Aorta (tissue), 5 donors: Measurements from ENCODE around the gene FAM50B. TPM values are rescaled to one million over a fixed set of nuclear protein-coding genes. Genes with fewer than 3 reads are reported as not detected.

Experiments used
- ATAC-seq: fragments of 200-7000 bp; cut with Tn5 transposase; one replicate; pipeline ENCODE4 v1.9.1; 2022; ENCODE audit warnings: moderate library complexity; ENCODE audit not compliant: low FRiP score
- DNase-seq, 2 donors: peaks; one replicate each; pipeline ENCODE4 v3.0.0-alpha.2; 2020
- H3K27ac ChIP-seq, 2 donors: one replicate each; pipeline ENCODE4 v1.5.1; 2013; ENCODE audit warnings: low read length in 2 of 2, mild to moderate bottlenecking in 2 of 2, moderate library complexity in 2 of 2, control low read depth in 1 of 2, inconsistent platforms in 1 of 2, low read depth in 1 of 2
- H3K27me3 ChIP-seq, 2 donors: one replicate each; pipeline ENCODE4 v1.6.1; 2013; ENCODE audit warnings: control low read depth in 1 of 2, low read length in 1 of 2, mild to moderate bottlenecking in 1 of 2, moderate library complexity in 1 of 2; ENCODE audit not compliant: insufficient read depth in 2 of 2, control insufficient read depth in 1 of 2
- H3K36me3 ChIP-seq, 2 donors: one replicate each; pipeline ENCODE4 v1.6.1; 2013; ENCODE audit warnings: control low read depth in 1 of 2, low read length in 1 of 2, mild to moderate bottlenecking in 1 of 2; ENCODE audit not compliant: insufficient read depth in 2 of 2, control insufficient read depth in 1 of 2
- H3K4me1 ChIP-seq, 2 donors: one replicate each; pipeline ENCODE4 v1.6.1; 2013; ENCODE audit warnings: low read length in 2 of 2, control low read depth in 1 of 2, mild to moderate bottlenecking in 1 of 2, moderate library complexity in 1 of 2; ENCODE audit not compliant: insufficient read depth in 2 of 2, control insufficient read depth in 1 of 2
- H3K4me3 ChIP-seq, 2 donors: one replicate each; pipeline ENCODE4 v1.5.1; 2013; ENCODE audit warnings: low read length in 2 of 2, control low read depth in 1 of 2, mild to moderate bottlenecking in 1 of 2
- H3K9me3 ChIP-seq: one replicate; pipeline ENCODE4 v1.6.1; 2013; ENCODE audit warnings: mild to moderate bottlenecking, low read length; ENCODE audit not compliant: control insufficient read depth
- WGBS, 2 donors: extraction: QIAGEN DNeasy Blood & Tissue Kit; methylation state at CpG; one replicate each; pipeline ENCODE4 v1.1.7; 2013; 5-methylcytosine and 5-hydroxymethylcytosine counted together
- intact Hi-C, 2 donors: fragments of 100-400 bp; cut with DNase I; formaldehyde crosslinking; loops; one replicate each; pipeline versions ENCODE4 v1.14.2 to v1.15.0; 2022
- polyA plus RNA-seq, 2 donors: library from polyadenylated mRNA; stranded (reverse); fragments of 200-250 nt; gene quantifications; one replicate each; pipeline ENCODE4 v1.2.3, GENCODE V29; 2013
- total RNA-seq, 2 donors: library from RNA; stranded (reverse); fragmentation: NEBNext Ultra II Directional; extraction: Animal tissue kit (Norgen Biotek cat#: 25700); gene quantifications; one replicate each; pipeline ENCODE4 v1.2.1, GENCODE V29; 2021
- donor health status: healthy with polysubstance abuse.
- donor health status: Bipolar disorder and iron deficiency.
- donor health status: DM: no; HTN: no; CAD: no.
- donor health status: DM: no; HTN: no; CAD: no.
- donor health status: DM: yes; HTN: yes; CAD: no.

The FAM50B gene
- total and polyA plus RNA-seq, 4 donors, result 7.8 to 13.6 (median 10.4) TPM

DNA sequence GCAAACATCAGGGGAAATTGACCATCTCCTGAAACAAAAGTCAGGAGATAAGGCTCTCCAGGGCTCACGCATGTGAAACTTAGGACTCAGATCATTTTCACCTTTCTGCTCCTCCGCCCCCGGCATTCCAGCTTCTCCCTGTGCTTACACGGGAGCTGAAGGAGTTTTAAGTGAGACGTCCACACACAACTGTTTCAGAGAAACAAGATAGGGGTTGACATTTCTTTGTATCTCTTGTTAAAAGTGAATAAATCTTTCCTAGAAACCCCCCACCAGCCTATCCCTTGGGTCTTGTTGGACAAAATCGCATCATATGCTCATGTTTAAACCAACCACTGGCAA, 46.1 kb downstream of the FAM50B start:
- H3K4me1 ChIP-seq, result no peaks in the 10 kb centered on the region
- H3K9me3 ChIP-seq, result no peaks in the 10 kb centered on the region
- no peak overlapping the region for H3K27ac ChIP-seq
- intact Hi-C loops, result loop anchor here in 1 of 2 donors (5.0 kb wide), 1 partner anchor 37 kb away; no protein-coding TSS in a partner anchor
- H3K4me3 ChIP-seq, result no peak overlapping the region
- 86 to 92% methylated on average over 6 of the region's 6 CpGs for WGBS, 2 donors
- no peak for ATAC-seq
- DNase-seq, result no peak
- H3K27me3 ChIP-seq, result no peaks in the 10 kb centered on the region
- no peaks in the 10 kb centered on the region for H3K36me3 ChIP-seq

DNA sequence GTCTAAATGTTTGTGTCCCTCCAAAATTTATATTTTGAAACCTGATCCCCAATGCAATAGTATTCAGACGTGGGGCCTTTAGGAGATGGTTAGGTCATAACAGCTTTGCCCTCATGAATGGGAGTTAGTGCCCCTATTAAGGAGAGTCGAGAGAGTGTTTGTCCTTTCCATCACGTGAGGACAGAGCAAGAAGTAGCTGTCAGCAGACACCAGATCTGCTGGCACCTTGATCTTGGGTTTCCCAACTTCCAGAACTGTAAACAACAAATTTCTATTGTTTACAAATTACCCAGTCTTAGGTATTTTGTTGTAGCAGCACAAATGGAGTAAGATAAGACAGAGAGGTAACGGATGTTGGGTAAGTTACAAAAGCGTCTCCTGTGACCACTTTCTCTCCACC, 46.6 kb downstream of the FAM50B start:
- Histone ChIP-seq H3K27me3 (no peaks in the 10 kb centered on the region), H3K4me1 (no peaks in the 10 kb centered on the region), H3K9me3 (no peaks in the 10 kb centered on the region), H3K36me3 (no peaks in the 10 kb centered on the region), H3K4me3 (no peak overlapping the region), H3K27ac (no peak overlapping the region)
- intact Hi-C loops, result loop anchor here in 1 of 2 donors (5.0 kb wide), 1 partner anchor 36 kb away; no protein-coding TSS in a partner anchor
- DNase-seq (no peak), ATAC-seq (no peak)
- WGBS, 2 donors, result 89 to 91% methylated on average over 5 of the region's 5 CpGs

DNA sequence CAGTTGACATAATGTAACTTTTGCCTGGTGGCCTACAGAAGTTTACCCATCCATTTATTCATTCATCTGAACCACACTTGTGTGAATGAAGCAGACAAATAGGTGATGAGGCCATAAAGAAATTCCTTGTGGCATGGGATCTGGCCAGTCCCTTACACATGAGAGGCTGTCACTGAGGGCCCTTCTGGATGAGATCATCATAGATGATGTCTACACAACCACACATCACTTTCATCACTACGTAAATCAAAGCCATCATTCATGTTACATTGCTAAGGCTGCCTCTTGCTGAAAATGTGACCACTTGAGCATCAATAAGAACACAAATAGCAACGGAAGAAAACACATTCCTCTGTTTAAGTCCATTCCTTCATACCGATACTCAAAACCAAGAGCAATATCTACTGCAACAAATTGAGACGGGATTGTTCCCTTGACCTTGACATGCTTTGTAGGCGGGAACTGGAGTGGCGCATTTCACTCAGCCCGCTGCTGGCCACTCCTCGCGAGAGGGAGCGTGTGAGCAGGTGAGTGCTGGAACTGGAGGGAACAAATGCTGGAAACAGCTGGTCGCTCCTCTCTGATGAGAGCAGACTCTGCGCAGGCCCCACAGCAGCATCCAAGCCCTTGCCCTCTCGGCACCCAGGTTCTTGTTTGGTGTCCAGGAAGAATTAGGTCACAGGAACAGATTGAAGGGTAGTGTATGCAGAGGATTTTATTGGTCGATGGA, 49.3 kb downstream of the FAM50B start:
- no peak overlapping the region for H3K4me3 ChIP-seq
- H3K27ac ChIP-seq, result no peak overlapping the region
- no peaks in the 10 kb centered on the region for H3K9me3 ChIP-seq
- no peak for DNase-seq
- no peaks in the 10 kb centered on the region for H3K27me3 ChIP-seq
- H3K4me1 ChIP-seq, result no peaks in the 10 kb centered on the region
- intact Hi-C loops, result loop anchor here in 1 of 2 donors (5.0 kb wide), 1 partner anchor 34 kb away; no protein-coding TSS in a partner anchor
- H3K36me3 ChIP-seq, result no peaks in the 10 kb centered on the region
- ATAC-seq, result no peak
- 94 to 97% methylated on average over 14 of the region's 14 CpGs for WGBS, 2 donors

DNA sequence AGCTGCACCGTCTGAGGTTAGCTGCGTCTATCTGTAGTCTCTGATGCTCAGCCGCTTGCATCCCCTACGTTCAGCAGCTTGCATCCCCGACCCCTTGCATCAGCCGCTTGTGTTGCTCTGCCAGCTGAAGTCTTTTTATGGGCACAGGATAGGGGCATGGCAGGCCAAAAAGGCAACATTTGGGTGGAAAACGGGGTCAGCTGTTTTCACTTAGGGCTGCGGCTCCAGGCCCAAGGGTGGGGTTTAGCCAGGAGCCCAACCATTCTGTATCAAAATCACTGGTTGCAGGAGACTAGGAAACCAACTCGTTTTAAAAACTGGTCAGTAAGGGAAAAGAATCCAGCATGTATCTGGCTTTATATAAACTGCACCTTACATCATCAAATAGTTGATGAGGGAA, 49.9 kb downstream of the FAM50B start:
- Histone ChIP-seq H3K27me3 (no peaks in the 10 kb centered on the region), H3K4me1 (peaks cover 2% of the 10 kb centered on the region in 2 donors), H3K4me3 (no peak overlapping the region), H3K36me3 (no peaks in the 10 kb centered on the region), H3K9me3 (no peaks in the 10 kb centered on the region), H3K27ac (no peak overlapping the region)
- DNase-seq (no peak), ATAC-seq (no peak)
- intact Hi-C loops, result loop anchor here in 1 of 2 donors (5.0 kb wide), 1 partner anchor 33 kb away; no protein-coding TSS in a partner anchor
- 53 to 55% methylated on average over 9 of the region's 9 CpGs for WGBS, 2 donors

DNA sequence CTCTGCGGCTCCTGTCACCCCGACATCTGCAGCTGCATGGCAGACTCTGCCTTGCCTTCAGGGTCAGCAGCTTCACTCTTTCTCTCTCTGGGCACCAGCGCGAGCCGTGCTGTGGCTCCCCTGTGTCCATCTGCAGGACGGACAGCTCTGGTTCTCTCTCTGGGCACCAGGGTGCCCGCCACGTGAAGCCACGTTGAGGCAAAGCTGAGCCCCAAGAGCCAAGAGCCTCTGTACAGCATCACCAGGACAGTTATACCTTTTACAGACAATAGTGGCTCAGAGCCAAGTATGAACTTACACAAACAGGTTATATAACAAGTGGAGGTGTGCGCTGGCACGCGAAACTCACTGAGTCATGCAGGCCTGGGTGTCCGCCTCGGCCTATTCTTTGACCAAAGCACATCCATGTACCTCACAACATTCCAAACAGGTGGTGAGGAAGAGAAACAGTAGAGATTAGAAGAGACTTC, 50.8 kb downstream of the FAM50B start:
- ATAC-seq (no peak), DNase-seq (no peak)
- no peak overlapping the region for H3K27ac ChIP-seq
- no peaks in the 10 kb centered on the region for H3K9me3 ChIP-seq
- peaks cover 2 to 4% of the 10 kb centered on the region in 2 donors for H3K4me1 ChIP-seq
- no peaks in the 10 kb centered on the region for H3K27me3 ChIP-seq
- H3K4me3 ChIP-seq, result no peak overlapping the region
- intact Hi-C loops, result loop anchor here in 1 of 2 donors (5.0 kb wide), 1 partner anchor 32 kb away; no protein-coding TSS in a partner anchor
- 92 to 93% methylated on average over 14 of the region's 14 CpGs for WGBS, 2 donors
- no peaks in the 10 kb centered on the region for H3K36me3 ChIP-seq

Other genes with a start within 250 kb of the FAM50B start
- 100 to 1,000 TPM; 110 to 222 TPM for gene PXDC1, start 97.7 kb upstream of the FAM50B start, total RNA-seq
- gene PXDC1, start 97.7 kb upstream of the FAM50B start, polyA plus RNA-seq, result 100 to 1,000 TPM; 136 to 146 TPM
- gene FAM217A, start 229.8 kb downstream of the FAM50B start, total RNA-seq, result not detected
- gene FAM217A, start 229.8 kb downstream of the FAM50B start, polyA plus RNA-seq, result not detected